Endothelial cell of umbilical vein (primary cell): Measurements from ENCODE around the gene CBFB. TPM values are rescaled to one million over a fixed set of nuclear protein-coding genes. Genes with fewer than 3 reads are reported as not detected.
A peak's percentile ranks its signal among the peaks of the same experiment; 100 is the strongest.

ENCODE experiments used
- BruUV-seq: library from RNA; stranded (reverse); fragments of 400-500 nt; replicated peaks from 2 replicates; lab custom pipeline; 2021; lab: Mats Ljungman, UMichigan
- CTCF ChIA-PET: fragments of 300-600, 350-600 bp; sonication (Branson Sonifier 250); formaldehyde crosslinking; loops from one replicate; lab custom pipeline; 2021; ENCODE audit warnings: antibody characterized with exemption, inconsistent platforms; lab: Charles Lee
- POLR2A ChIA-PET: fragments of 300-600, 350-600 bp; sonication (Branson Sonifier 250); formaldehyde crosslinking; loops from one replicate; lab custom pipeline; 2021; ENCODE audit warnings: antibody characterized with exemption, inconsistent platforms; lab: Charles Lee
- DNase-seq: peaks from one replicate; pipeline ENCODE4 v3.0.0-alpha.2; 2011; ENCODE audit warnings: low read depth, low spot score
- FAIRE-seq: peaks from 2 replicates; lab custom pipeline; 2011; peaks lifted over from hg19 to GRCh38; lab: Jason Lieb, UNC
- H2AFZ ChIP-seq: 2 replicates; pipeline ENCODE4 v1.6.0; 2012; ENCODE audit warnings: low read depth, low read length, control low read depth, inconsistent platforms
- H3K27ac ChIP-seq: 2 replicates; pipeline ENCODE4 v1.5.1; 2011; ENCODE audit warnings: low read depth, mild to moderate bottlenecking, control low read depth, low read length, moderate library complexity; ENCODE audit not compliant: insufficient read depth
- H3K27me3 ChIP-seq, 2 experiments: 2 replicates each; pipeline versions ENCODE4 v1.6.0 to v1.6.1; 2011; ENCODE audit warnings: low read length in 2 of 2, mixed read lengths in 1 of 2; ENCODE audit not compliant: control insufficient read depth in 2 of 2, insufficient read depth in 2 of 2
- H3K36me3 ChIP-seq, 2 experiments: 2 replicates in 1 of 2; 3 replicates in 1 of 2; pipeline ENCODE4 v1.5.1; 2011; ENCODE audit warnings: low read length in 2 of 2, mild to moderate bottlenecking in 1 of 2, moderate library complexity in 1 of 2; ENCODE audit not compliant: control insufficient read depth in 2 of 2, insufficient read depth in 2 of 2; ENCODE audit errors: extremely low read depth in 1 of 2
- H3K4me1 ChIP-seq: 3 replicates; pipeline ENCODE4 v1.5.1; 2011; ENCODE audit warnings: mild to moderate bottlenecking, low read length; ENCODE audit not compliant: control insufficient read depth, insufficient read depth; ENCODE audit errors: extremely low read depth
- H3K4me2 ChIP-seq: 2 replicates; pipeline ENCODE4 v1.6.1; 2011; ENCODE audit warnings: low read length, control low read depth, mixed read lengths; ENCODE audit not compliant: insufficient read depth
- H3K4me3 ChIP-seq, 3 experiments: fragments of 200-600 bp in 1 of 3; sonication (generic), shearing (Covaris generic) in 1 of 3; replicated peaks in 1 of 3; 2 replicates each; pipeline ENCODE4 v1.5.1; 2011 to 2016; ENCODE audit warnings: control low read depth in 3 of 3, low read length in 3 of 3, mild to moderate bottlenecking in 2 of 3, inconsistent platforms in 1 of 3, low read depth in 1 of 3, moderate library complexity in 1 of 3; ENCODE audit not compliant: insufficient read depth in 1 of 3
- H3K79me2 ChIP-seq: 2 replicates; pipeline ENCODE4 v1.6.0; 2012; ENCODE audit warnings: low read length, inconsistent platforms; ENCODE audit not compliant: control insufficient read depth, insufficient read depth
- H3K9ac ChIP-seq: replicated peaks from 2 replicates; pipeline ENCODE3; 2011; ENCODE audit warnings: low read length, control low read depth; ENCODE audit not compliant: insufficient read depth; ENCODE audit errors: extremely low read depth
- H3K9me1 ChIP-seq: replicated peaks from 3 replicates; pipeline ENCODE4 v1.6.0; 2011; ENCODE audit warnings: mild to moderate bottlenecking, low read length; ENCODE audit not compliant: control insufficient read depth, insufficient read depth; ENCODE audit errors: extremely low read depth
- H3K9me3 ChIP-seq: replicated peaks from 2 replicates; pipeline ENCODE4 v1.5.1; 2012; ENCODE audit warnings: low read length, inconsistent platforms; ENCODE audit not compliant: control insufficient read depth, insufficient read depth
- H4K20me1 ChIP-seq: replicated peaks from 2 replicates; pipeline ENCODE3; 2011; ENCODE audit warnings: mild to moderate bottlenecking, low read length; ENCODE audit not compliant: control insufficient read depth, insufficient read depth; ENCODE audit errors: extremely low read depth
- CTCF ChIP-seq, 2 donors: IDR thresholded peaks; 1 replicate in 1 of 2; 2 replicates in 1 of 2; pipeline ENCODE4 v1.5.1; 2011; ENCODE audit warnings: low read length in 2 of 2, mild to moderate bottlenecking in 2 of 2, moderate library complexity in 2 of 2, control low read depth in 1 of 2, inconsistent platforms in 1 of 2, low read depth in 1 of 2; ENCODE audit not compliant: insufficient read depth in 1 of 2; ENCODE audit errors: extremely low read depth in 1 of 2
- FOS ChIP-seq: IDR thresholded peaks from 2 replicates; pipeline ENCODE4 v1.6.1; 2011; ENCODE audit warnings: mild to moderate bottlenecking, low read length, moderate library complexity, borderline replicate concordance; ENCODE audit not compliant: insufficient read depth
- dilution Hi-C: fragments of 300-500 bp; cut with MboI; formaldehyde crosslinking; loops from one replicate; pipeline ENCODE4 v1.15.0; 2019; ENCODE audit warnings: low sequenced_read_pairs; ENCODE audit not compliant: extremely low pct_ligation_motif_present
- intact Hi-C: fragments of 100-400 bp; cut with micrococcal nuclease; formaldehyde crosslinking; loops from one replicate; pipeline ENCODE4 v1.10.0; 2022
- polyA plus RNA-seq, 4 experiments: library from polyadenylated mRNA; depleted of rRNA in 3 of 4; stranded (reverse) in 3 of 4; unstranded in 1 of 4; fragments of >200 nt; gene quantifications; 2 replicates each; pipeline versions ENCODE4 v1.2.1 to v1.2.3, GENCODE V29; 2011 to 2012; ENCODE audit warnings: missing spikeins in 1 of 4
- total RNA-seq: library from RNA; stranded (reverse); gene quantifications from 2 replicates; pipeline ENCODE4 v1.2.3, GENCODE V29; 2021

CBFB gene
- total and polyA plus RNA-seq, 2 donors (not counting 3 experiments of a cell fraction or from before 2014, with no cell fraction given): 27.8 to 103 TPM

- peak; percentile 56 for DNase-seq
- CTCF ChIA-PET: interaction anchor here (0.6 to 4.0 kb wide), 14 partner anchors 14 to 171 kb away, joined by 3 to 48 read pairs (median 4); partner anchors contain the start of genes B3GNT9, CES3, FBXL8 and TRADD
Measured at GRCh38 chr16:67013823-67014633, 14.9 kb upstream of the CBFB start.

More at GRCh38 chr16:67013823-67014633, 14.9 kb upstream of the CBFB start:
- dilution Hi-C loops: no loop called here
- TF ChIP-seq FOS (no peak), CTCF (IDR thresholded peaks at IDR 0.05; ENCODE audit: extremely low read depth in 1 of 2, insufficient read depth in 1 of 2, low read depth in 1 of 2, low read length in 2 of 2) (peak in 1 of 2 donors; percentile 25)
- H3K27me3 ChIP-seq: no peaks in the 10 kb centered on the region
- H3K36me3 ChIP-seq: no peaks in the 10 kb centered on the region
- peak overlapping the region; percentile 32 for H2AFZ ChIP-seq
- H3K9ac ChIP-seq: peak overlapping the region; percentile 38
- no peaks in the 10 kb centered on the region for H4K20me1 ChIP-seq
- no TSS peak for BruUV-seq
- no peaks in the 10 kb centered on the region for H3K4me1 ChIP-seq
- H3K9me3 ChIP-seq: no peaks in the 10 kb centered on the region
- intact Hi-C loops: loop anchor here (5.0 kb wide), 1 partner anchor 37 kb away; no protein-coding TSS in a partner anchor
- peak overlapping the region; percentile 33 to 43 (median 38) for H3K4me3 ChIP-seq
- H3K27ac ChIP-seq: no peak overlapping the region
- peak; percentile 64 for FAIRE-seq
- H3K4me2 ChIP-seq: peak overlapping the region; percentile 37
- no peaks in the 10 kb centered on the region for H3K79me2 ChIP-seq
- POLR2A ChIA-PET: interaction anchor here (0.6 kb wide), 1 partner anchor 13 kb away, joined by 3 read pairs; no protein-coding TSS in a partner anchor
- no peaks in the 10 kb centered on the region for H3K9me1 ChIP-seq
